Gastrocnemius medialis (tissue), 4 donors: ENCODE results near the gene CELSR2.

Experiments used
- POLR2A ChIP-seq, 2 donors: fragments of 450-650 bp; IDR thresholded peaks; one replicate each; pipeline ENCODE4 v1.6.1; 2017; ENCODE audit warnings: antibody characterized with exemption in 2 of 2, mild to moderate bottlenecking in 2 of 2, moderate library complexity in 2 of 2
- TF ChIP-seq, protein P1 (sequence below), 5 experiments: fragments of 450-650 bp in 3 of 5; fragments of 200-600 bp in 2 of 5; sonication (generic) in 2 of 5; IDR thresholded peaks in 4 of 5; conservative IDR thresholded peaks in 1 of 5; 1 replicate in 4 of 5; 2 replicates in 1 of 5; pipeline ENCODE4 v1.5.1; 2016 to 2019; ENCODE audit warnings: antibody characterized with exemption in 5 of 5, mild to moderate bottlenecking in 3 of 5, moderate library complexity in 3 of 5

DNA sequence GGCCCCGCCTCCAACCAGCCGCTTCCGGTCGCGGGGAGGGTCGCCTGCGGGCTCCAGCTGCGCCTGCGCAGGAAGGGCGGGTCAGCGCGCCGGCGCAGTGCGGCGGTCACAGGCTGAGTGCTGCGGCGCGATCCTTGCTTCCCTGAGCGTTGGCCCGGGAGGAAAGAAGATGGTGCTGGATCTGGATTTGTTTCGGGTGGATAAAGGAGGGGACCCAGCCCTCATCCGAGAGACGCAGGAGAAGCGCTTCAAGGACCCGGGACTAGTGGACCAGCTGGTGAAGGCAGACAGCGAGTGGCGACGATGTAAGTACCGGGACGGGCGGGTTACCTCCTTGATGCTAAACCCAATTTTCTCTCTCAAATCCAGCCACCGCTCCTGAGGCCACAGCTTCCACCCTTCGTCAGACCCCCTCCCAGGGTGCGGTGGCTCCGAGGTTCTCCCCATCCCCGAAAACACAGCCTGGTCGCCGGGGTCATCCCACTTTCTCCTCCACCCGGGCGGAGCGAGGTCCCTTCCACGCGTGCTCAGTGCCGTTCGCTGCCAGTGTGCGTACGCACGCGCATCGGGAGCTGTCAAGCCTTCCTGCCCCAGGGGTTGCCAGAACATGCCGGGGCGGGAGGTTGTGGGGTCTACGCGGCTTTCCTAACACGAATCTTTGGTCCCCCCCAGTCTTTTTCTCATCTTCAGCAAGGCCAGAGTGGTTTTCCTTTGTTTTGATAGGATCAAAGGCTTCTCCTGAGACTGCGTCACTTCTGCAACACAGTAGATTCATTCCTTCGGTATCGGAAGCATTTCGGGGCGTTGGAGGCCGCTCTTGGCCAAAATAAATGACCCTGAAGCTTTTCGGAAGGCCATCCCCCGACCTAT, 35.3 kb upstream of the CELSR2 start, which contains the start of gene SARS1:
- TF ChIP-seq, protein P1, sequence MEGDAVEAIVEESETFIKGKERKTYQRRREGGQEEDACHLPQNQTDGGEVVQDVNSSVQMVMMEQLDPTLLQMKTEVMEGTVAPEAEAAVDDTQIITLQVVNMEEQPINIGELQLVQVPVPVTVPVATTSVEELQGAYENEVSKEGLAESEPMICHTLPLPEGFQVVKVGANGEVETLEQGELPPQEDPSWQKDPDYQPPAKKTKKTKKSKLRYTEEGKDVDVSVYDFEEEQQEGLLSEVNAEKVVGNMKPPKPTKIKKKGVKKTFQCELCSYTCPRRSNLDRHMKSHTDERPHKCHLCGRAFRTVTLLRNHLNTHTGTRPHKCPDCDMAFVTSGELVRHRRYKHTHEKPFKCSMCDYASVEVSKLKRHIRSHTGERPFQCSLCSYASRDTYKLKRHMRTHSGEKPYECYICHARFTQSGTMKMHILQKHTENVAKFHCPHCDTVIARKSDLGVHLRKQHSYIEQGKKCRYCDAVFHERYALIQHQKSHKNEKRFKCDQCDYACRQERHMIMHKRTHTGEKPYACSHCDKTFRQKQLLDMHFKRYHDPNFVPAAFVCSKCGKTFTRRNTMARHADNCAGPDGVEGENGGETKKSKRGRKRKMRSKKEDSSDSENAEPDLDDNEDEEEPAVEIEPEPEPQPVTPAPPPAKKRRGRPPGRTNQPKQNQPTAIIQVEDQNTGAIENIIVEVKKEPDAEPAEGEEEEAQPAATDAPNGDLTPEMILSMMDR (IDR thresholded peaks at IDR 0.05 in 4 of 5, conservative IDR thresholded peaks at IDR 0.05 in 1 of 5), result no peak
- TF ChIP-seq POLR2A (IDR thresholded peaks at IDR 0.05), result peak; percentile 85 to 94
